Stimulated activated CD4-positive, alpha-beta T cell treated with anti-CD3 and anti-CD28 coated beads, Interleukin-1b, Interleukin-23, amount 100 ng/mL, for 24 hours (primary cell): Measurements from ENCODE around the gene C10orf71.

Source experiments
- DNase-seq, 4 experiments: peaks; one replicate each; pipeline ENCODE4 v3.0.0-alpha.2; 2020; ENCODE audit warnings: low read depth in 4 of 4, low spot score in 1 of 4

C10orf71 gene

GRCh38 chr10:49375611-49376010, 76.6 kb downstream of the C10orf71 start:
- no peak for DNase-seq
